ENCODE measurements around the gene RABGAP1L.

The RABGAP1L gene

DNA sequence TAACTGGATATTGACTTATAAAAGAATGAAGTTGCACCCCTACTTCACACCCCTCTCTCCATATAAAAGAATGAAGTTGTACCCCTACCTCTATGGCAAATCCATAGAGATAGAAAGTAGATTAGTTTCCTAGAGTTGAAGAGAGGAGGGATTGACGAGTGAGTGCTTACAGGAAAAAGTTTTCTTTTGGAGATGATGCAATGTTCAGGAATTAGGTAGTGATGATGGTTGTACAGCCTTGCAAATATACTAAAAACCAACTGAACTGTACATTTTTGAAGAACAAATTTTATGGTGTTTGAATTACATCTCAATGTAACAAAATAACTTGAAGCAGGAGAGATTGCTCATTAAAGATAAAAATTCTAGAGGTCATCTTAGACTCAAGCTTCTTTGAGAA lies 561.3 kb downstream of the RABGAP1L start:
- H3K27ac ChIP-seq = no peak overlapping the region
- TF ChIP-seq, protein P1, sequence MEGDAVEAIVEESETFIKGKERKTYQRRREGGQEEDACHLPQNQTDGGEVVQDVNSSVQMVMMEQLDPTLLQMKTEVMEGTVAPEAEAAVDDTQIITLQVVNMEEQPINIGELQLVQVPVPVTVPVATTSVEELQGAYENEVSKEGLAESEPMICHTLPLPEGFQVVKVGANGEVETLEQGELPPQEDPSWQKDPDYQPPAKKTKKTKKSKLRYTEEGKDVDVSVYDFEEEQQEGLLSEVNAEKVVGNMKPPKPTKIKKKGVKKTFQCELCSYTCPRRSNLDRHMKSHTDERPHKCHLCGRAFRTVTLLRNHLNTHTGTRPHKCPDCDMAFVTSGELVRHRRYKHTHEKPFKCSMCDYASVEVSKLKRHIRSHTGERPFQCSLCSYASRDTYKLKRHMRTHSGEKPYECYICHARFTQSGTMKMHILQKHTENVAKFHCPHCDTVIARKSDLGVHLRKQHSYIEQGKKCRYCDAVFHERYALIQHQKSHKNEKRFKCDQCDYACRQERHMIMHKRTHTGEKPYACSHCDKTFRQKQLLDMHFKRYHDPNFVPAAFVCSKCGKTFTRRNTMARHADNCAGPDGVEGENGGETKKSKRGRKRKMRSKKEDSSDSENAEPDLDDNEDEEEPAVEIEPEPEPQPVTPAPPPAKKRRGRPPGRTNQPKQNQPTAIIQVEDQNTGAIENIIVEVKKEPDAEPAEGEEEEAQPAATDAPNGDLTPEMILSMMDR (conservative IDR thresholded peaks at IDR 0.05) = no peak
- no peak for TF ChIP-seq ZFX (IDR thresholded peaks at IDR 0.05)

DNA sequence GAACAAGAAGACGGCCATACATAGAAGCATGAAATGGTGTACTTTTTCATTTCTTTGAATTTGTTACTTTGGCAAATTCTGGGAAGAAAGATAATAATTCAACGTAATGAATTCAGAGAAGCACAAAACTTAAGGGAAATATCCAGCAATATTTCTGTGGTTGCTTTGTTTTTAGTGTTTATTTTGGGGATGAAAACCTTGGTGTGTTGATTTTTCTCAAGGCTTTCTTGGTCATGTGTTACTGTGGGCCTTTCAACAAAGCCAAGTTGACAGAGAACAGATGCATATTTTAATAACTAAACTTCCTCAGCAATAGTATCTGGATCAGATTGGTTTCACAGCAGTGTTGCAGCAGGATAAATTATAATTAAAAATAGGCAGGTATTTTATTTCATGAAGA lies 561.9 kb downstream of the RABGAP1L start:
- no peak overlapping the region for H3K27ac ChIP-seq
- TF ChIP-seq, protein P1 (conservative IDR thresholded peaks at IDR 0.05) = no peak
- TF ChIP-seq ZFX (IDR thresholded peaks at IDR 0.05) = no peak

DNA sequence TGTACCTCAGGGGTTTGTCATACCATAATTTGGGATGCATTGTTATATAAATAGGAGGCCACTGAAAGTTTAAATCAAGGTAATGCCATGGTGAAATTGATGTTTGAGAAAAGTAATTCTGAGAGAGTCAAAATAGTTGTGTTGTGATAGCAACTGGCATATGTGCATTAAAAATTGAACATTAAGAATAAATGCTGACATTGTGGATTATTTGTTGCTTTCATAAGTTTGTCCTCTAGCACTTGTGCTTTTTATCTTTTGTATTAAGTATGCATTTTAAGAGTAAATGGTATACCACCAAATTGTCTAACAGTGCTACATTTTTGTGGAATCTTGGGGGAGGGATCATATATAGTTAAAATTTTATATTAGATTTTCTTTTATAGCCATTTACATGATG lies 564.5 kb downstream of the RABGAP1L start:
- no peak overlapping the region for H3K27ac ChIP-seq
- no peak for TF ChIP-seq ZFX (IDR thresholded peaks at IDR 0.05)
- TF ChIP-seq, protein P1 (conservative IDR thresholded peaks at IDR 0.05) = no peak

DNA sequence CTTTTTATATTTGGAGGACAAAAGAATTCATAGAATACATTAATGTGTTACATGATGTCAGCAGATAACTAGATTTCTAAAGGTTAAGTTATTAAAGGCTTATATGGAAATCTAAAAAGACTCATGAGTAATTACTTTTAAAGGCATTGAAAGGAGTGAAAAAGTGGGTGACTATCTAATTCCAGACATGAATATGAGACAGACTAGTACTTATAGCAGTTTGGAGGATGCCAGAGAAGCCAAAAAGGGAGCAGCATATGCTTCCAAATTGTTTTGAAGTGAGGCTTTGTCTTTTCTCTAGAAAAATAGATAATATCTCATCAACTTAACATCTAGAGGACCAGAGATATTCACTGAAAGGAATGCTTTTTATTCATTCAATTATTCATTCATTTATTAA lies 564.9 kb downstream of the RABGAP1L start:
- TF ChIP-seq ZFX (IDR thresholded peaks at IDR 0.05) = no peak
- TF ChIP-seq, protein P1 (conservative IDR thresholded peaks at IDR 0.05) = no peak
- H3K27ac ChIP-seq = no peak overlapping the region

DNA sequence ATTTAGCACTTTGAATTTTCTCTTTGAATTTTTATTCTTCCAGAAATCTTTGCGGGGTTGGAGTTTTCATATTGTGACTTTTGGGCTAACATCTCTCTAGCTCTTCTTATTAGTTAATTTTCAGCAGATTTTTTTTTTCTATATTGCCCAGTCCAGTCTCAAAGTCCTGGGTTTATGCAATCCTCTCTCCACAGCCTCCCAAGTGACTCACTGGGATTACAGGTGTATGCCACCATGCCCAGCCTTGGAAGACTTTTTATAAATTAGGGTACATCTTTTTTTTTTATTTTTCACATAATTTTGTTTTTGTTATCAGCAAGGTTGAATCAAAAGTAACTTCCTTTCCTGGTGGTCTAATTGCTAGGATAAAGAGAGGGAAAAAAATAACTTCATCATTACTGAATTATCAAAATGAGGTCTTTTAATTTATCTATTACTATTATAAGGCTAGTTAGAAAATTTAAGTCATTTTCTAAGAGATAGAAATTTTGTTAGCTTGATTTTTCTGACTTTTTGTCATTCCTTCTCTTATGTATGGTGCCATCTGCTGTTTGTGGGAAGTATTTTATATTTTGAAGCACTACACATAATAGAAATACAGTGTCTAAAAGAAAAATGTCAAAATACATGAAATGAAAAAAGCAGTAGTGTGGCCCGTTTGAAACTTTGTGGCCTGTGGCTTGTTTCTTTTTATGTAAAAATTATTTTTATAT lies 567.0 kb downstream of the RABGAP1L start:
- H3K27ac ChIP-seq = no peak overlapping the region
- no peak for TF ChIP-seq ZFX (IDR thresholded peaks at IDR 0.05)
- TF ChIP-seq, protein P1 (conservative IDR thresholded peaks at IDR 0.05) = peak; percentile 71

DNA sequence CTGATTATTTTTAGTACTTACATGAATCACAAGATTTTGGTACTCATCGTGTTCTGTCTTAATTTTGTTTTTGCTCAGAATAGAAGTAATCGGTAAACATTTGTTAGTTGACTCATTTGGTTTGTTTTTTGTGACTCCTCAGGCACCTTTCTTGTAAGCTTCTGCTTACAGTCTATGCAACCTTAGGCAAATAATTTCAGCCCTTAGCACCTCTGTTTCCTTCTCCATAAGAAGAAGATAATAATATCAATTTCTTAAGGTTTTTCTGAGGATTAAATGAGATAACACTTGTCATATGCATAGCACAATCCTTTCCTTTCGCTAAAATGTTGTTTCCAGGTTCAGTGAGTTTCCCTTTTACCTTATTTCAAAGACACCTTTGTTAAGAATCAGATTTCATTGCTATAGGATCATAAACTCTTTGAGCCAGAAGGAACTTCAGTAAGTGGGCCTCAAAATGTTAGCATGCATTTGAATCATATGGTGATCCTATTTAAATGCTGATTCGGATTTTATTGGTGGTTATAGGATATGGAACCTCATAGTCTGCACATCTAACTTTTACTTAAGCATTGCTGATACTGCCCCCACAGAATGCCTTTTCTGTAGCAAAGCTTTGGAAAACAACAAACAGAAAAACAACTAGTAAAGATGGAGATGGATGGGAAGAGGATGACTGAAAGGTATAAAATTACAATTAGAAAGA lies 567.7 kb downstream of the RABGAP1L start:
- no peak overlapping the region for H3K27ac ChIP-seq
- no peak for TF ChIP-seq ZFX (IDR thresholded peaks at IDR 0.05)
- TF ChIP-seq, protein P1 (conservative IDR thresholded peaks at IDR 0.05) = peak; percentile 41

DNA sequence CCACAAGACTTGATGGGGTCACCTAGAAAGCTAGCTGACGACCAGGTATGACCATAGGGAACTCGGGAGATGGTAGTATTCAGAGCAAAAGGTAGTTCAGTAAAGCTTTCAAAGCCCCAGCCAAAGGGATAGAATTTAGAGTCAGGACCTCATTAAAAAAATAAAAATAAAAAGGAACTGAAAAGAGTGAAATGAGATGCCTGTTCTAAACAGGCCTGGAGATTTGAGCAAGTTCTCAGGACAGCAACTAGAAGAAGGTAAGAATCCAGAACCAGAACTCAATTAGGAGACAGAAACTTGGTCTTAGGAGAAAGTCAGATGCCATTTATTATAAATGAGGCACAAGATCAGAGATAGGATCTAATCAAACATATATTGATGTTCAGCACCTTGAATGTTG lies 575.0 kb downstream of the RABGAP1L start:
- TF ChIP-seq, protein P1 (conservative IDR thresholded peaks at IDR 0.05) = no peak
- TF ChIP-seq ZFX (IDR thresholded peaks at IDR 0.05) = no peak

More for the DNA sequence above, 575.0 kb downstream of the RABGAP1L start:
- no peak overlapping the region for H3K27ac ChIP-seq

Measured in C4-2B (cell line).